Adipocyte (in vitro differentiated cells): ENCODE data around the gene MIOS.

ENCODE experiments used
- DNase-seq: peaks from one replicate; pipeline ENCODE4 v3.0.0-alpha.2; 2015; ENCODE audit warnings: low read depth
- H3K27me3 ChIP-seq: replicated peaks from 2 replicates; pipeline ENCODE4 v1.7.0; 2013; ENCODE audit warnings: mild to moderate bottlenecking, low read length, moderate library complexity; ENCODE audit not compliant: control insufficient read depth, insufficient read depth
- H3K36me3 ChIP-seq: 2 replicates; pipeline ENCODE4 v1.7.0; 2013; ENCODE audit warnings: low read length, mild to moderate bottlenecking, moderate library complexity; ENCODE audit not compliant: control insufficient read depth, insufficient read depth, severe bottlenecking
- H3K4me1 ChIP-seq: 2 replicates; pipeline ENCODE4 v1.7.0; 2013; ENCODE audit warnings: mild to moderate bottlenecking, low read length, moderate library complexity; ENCODE audit not compliant: control insufficient read depth, insufficient read depth
- H3K4me3 ChIP-seq: 2 replicates; pipeline ENCODE4 v1.7.0; 2013; ENCODE audit warnings: mild to moderate bottlenecking, low read length, moderate library complexity
- H3K9ac ChIP-seq: 2 replicates; pipeline ENCODE4 v1.7.0; 2013; ENCODE audit warnings: mild to moderate bottlenecking, low read length, moderate library complexity
- H3K9me3 ChIP-seq: 2 replicates; pipeline ENCODE4 v1.7.0; 2013; ENCODE audit warnings: mild to moderate bottlenecking, low read length, moderate library complexity; ENCODE audit not compliant: control insufficient read depth

Gene MIOS

GRCh38 chr7:7620644-7621210 is 54.0 kb downstream of the MIOS start:
- Histone ChIP-seq H3K9me3 (no peaks in the 10 kb centered on the region), H3K4me1 (no peaks in the 10 kb centered on the region), H3K4me3 (no peak overlapping the region), H3K36me3 (no peaks in the 10 kb centered on the region), H3K27me3 (no peaks in the 10 kb centered on the region), H3K9ac (no peak overlapping the region)
- DNase-seq = no peak

GRCh38 chr7:7628476-7628875 is 61.8 kb downstream of the MIOS start:
- Histone ChIP-seq H3K36me3 (no peaks in the 10 kb centered on the region), H3K9me3 (peaks cover 5% of the 10 kb centered on the region), H3K4me3 (no peak overlapping the region), H3K9ac (no peak overlapping the region), H3K27me3 (no peaks in the 10 kb centered on the region), H3K4me1 (no peaks in the 10 kb centered on the region)
- no peak for DNase-seq

DNA sequence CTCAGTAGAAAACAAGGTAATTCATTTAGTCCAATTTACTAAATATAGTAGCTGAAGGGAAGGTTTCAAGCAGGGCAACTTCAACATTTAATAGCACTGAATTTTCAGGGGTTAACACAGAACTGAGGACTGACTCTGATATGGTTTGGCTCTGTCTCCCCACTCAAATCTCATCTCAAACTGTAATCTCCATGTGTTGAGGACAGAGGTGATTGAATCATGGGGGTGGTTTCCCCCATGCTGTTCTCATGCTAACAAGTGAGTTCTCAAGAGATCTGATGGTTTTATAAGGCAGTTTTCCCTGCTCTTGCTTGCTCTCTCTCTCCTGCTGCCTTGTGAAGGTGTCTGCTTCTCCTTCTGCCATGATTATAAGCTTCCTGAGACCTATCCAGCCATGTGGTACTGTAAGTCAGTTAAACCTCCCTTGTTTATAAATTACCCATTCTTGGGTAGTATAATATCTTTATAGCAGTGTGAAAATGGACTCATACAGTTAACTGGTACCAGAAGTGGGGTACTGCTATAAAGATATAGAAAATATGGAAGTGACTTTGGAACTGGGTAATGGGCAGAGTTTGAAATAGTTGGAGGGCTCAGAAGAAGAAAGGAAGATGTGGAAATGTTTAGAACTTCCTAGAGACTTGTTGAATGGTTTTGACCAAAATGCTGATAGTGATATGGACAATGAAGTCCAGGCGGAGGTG is 64.1 kb downstream of the MIOS start:
- no peak for DNase-seq
- Histone ChIP-seq H3K4me1 (no peaks in the 10 kb centered on the region), H3K36me3 (no peaks in the 10 kb centered on the region), H3K4me3 (no peak overlapping the region), H3K9ac (no peak overlapping the region), H3K9me3 (peaks cover 5% of the 10 kb centered on the region), H3K27me3 (no peaks in the 10 kb centered on the region)

GRCh38 chr7:7639421-7639820 is 72.7 kb downstream of the MIOS start:
- Histone ChIP-seq H3K9ac (peak overlapping the region; percentile 83), H3K4me3 (peak overlapping the region; percentile 100), H3K27me3 (no peaks in the 10 kb centered on the region), H3K36me3 (peaks cover 6% of the 10 kb centered on the region), H3K9me3 (no peaks in the 10 kb centered on the region), H3K4me1 (peaks cover 14% of the 10 kb centered on the region)
- DNase-seq = peak; percentile 31

GRCh38 chr7:7639847-7640220 is 73.2 kb downstream of the MIOS start:
- peaks cover 6% of the 10 kb centered on the region for H3K36me3 ChIP-seq
- DNase-seq = peak; percentile 66
- H3K9ac ChIP-seq = peak overlapping the region; percentile 83
- H3K4me1 ChIP-seq = peaks cover 14% of the 10 kb centered on the region
- peak overlapping the region; percentile 100 for H3K4me3 ChIP-seq
- no peaks in the 10 kb centered on the region for H3K9me3 ChIP-seq
- H3K27me3 ChIP-seq = no peaks in the 10 kb centered on the region

- H3K4me3 ChIP-seq = peak within 1 kb of the TSS; percentile 100
- peak; percentile 99 for DNase-seq
- H3K27me3 ChIP-seq = no peaks in the 10 kb centered on the region
- peaks cover 14% of the 10 kb centered on the region for H3K4me1 ChIP-seq
- H3K36me3 ChIP-seq = peaks cover 6% of the 10 kb centered on the region
- no peaks in the 10 kb centered on the region for H3K9me3 ChIP-seq
- H3K9ac ChIP-seq = peak within 1 kb of the TSS; percentile 87
Measured at GRCh38 chr7:7640221-7641128, 73.8 kb downstream of the MIOS start, which contains the start of gene UMAD1. TSS of gene UMAD1 (plus strand) at chr7:7640752. CDS start at chr7:7673372, 32,620 bp downstream.

DNA sequence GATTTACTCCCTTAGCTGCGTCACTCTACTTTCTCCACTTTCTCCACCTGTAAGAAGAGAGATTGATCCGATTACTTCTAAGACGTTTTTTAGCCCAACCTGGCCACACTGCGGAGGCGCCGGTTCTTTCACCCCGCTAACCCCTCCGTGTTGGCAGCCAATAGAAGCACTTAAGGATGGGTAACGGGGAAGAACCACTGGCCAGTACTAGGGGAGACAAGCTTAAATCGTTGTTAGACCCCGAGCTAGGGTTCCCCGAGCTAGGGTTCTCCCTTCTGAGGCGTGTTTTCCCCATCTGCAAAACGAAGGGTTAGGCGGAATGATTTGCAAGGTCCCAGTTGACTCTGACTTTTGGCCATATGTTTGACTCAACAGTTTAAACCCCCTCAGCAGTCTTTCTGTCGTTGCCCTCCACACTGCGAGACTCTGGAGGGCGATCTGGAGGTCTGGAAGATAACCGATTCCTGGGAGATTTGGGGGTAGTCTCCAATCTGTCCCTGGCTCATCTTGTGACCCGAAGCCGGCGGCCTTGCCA is 74.5 kb downstream of the MIOS start:
- DNase-seq = peak; percentile 43
- no peaks in the 10 kb centered on the region for H3K27me3 ChIP-seq
- peak overlapping the region; percentile 87 for H3K9ac ChIP-seq
- peak overlapping the region; percentile 100 for H3K4me3 ChIP-seq
- H3K9me3 ChIP-seq = no peaks in the 10 kb centered on the region
- peaks cover 6% of the 10 kb centered on the region for H3K36me3 ChIP-seq
- H3K4me1 ChIP-seq = peaks cover 14% of the 10 kb centered on the region

DNA sequence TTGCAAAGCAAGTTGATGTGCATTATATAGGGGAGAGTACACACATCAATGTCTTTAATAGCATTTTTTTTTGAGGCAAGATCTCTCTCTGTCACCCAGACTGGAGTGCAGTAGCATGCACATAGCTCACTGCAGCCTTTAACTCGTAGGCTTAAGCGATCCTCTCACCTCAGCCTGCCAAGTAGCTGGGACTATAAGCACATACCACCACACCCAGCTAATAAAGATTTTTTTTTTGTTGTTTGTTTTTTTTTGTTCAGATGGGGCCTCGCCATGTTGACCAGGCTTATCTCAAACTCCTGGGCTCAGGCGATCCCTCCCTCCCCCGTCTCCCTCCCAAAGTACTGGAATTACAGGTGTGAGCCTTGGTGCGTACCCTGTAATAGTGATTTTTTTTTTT is 75.4 kb downstream of the MIOS start:
- H3K27me3 ChIP-seq = no peaks in the 10 kb centered on the region
- peaks cover 14% of the 10 kb centered on the region for H3K4me1 ChIP-seq
- no peaks in the 10 kb centered on the region for H3K9me3 ChIP-seq
- peaks cover 6% of the 10 kb centered on the region for H3K36me3 ChIP-seq
- no peak overlapping the region for H3K9ac ChIP-seq
- no peak for DNase-seq
- peak overlapping the region; percentile 100 for H3K4me3 ChIP-seq

DNA sequence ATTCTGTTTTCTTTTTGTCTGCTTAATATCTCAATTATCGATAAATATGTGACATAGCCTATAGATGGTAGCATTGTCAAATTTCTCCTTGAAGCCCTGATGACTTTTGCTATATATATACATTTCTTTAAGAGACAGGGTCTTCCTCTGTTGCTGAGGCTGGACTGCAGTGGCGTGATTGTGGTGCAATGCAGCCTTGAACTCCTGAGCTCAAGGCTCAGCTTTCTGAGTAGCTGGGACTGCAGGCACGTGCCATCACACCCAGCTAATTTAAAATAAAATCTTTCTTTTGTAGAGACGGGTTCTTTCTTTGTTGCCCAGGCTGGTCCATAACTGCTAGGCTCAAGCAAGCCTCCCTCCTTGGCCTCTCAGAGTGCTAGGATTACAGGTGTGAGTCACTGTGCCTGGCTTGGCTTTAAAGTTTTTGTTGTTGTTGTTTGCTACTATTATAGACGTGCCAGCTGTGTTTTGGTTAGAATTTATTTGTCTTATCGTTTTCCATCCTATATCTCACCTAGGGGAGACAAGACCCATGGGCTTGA is 80.9 kb downstream of the MIOS start:
- Histone ChIP-seq H3K9ac (no peak overlapping the region), H3K4me3 (no peak overlapping the region), H3K27me3 (no peaks in the 10 kb centered on the region), H3K9me3 (no peaks in the 10 kb centered on the region), H3K4me1 (no peaks in the 10 kb centered on the region), H3K36me3 (no peaks in the 10 kb centered on the region)
- no peak for DNase-seq

- no peaks in the 10 kb centered on the region for H3K9me3 ChIP-seq
- no peak overlapping the region for H3K9ac ChIP-seq
- DNase-seq = no peak
- no peaks in the 10 kb centered on the region for H3K36me3 ChIP-seq
- H3K4me3 ChIP-seq = no peak overlapping the region
- no peaks in the 10 kb centered on the region for H3K4me1 ChIP-seq
- no peaks in the 10 kb centered on the region for H3K27me3 ChIP-seq
Measured at GRCh38 chr7:7650682-7651206, 84.1 kb downstream of the MIOS start.
